ENCODE measurements around the gene IGSF11. TPM values are rescaled to one million over a fixed set of nuclear protein-coding genes. Genes with fewer than 3 reads are reported as not detected.

IGSF11 gene
- total RNA-seq, 1 donor from 2014 or later, result 2.7 TPM

DNA sequence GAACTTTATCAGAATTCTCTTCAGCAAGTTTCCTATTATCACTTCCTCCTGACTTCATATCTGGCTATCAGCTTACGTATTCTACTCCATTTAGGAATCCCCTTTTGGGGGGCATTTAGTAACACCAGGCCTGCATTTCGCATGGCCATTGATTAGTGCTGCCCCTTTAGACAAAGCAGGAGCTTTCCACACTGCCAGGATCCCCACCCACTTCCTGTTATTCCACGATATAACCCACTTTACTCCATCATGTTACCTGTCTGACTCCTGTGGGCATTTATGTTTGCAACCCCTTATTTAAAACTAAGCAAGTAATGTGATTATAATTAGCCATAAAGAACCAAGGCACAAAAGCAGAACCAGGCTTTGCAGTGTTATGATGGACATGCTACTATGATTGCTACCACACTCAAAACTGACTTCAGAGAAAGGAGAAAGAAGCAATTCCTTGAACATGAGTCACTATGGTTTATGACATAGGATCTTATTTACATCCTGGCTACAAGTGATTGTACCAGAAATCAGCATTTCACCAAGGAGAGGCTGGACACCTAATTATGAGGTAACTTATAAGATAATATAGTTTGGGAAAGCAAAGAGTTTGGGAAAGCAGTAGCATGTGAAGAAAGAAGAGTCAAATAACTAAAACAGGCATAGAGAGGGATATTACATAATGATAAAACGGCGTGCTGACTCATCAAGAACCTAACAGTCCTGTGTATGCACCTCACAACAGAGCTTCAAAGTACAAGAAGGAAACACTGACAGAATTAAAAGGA is 96.3 kb downstream of the IGSF11 start:
- Histone ChIP-seq H4K20me1 (ENCODE audit: low read depth) (no peaks in the 10 kb centered on the region), H3K27me3 (no peaks in the 10 kb centered on the region), H3K27ac (no peak overlapping the region), H2AFZ (replicated peaks) (no peak overlapping the region), H3K79me2 (ENCODE audit: low read depth) (no peaks in the 10 kb centered on the region), H3K4me1 (peaks cover 13% of the 10 kb centered on the region), H3K36me3 (no peaks in the 10 kb centered on the region), H3K9me3 (ENCODE audit: low read depth) (no peaks in the 10 kb centered on the region), H3K4me3 (no peak overlapping the region), H3K9ac (no peak overlapping the region), H3K4me2 (no peak overlapping the region), H3F3A (ENCODE audit: low read depth) (no peaks in the 10 kb centered on the region)
- Mint-ChIP-seq H3K27ac (no peak overlapping the region), H3K9me3 (no peaks in the 10 kb centered on the region), H3K36me3 (no peaks in the 10 kb centered on the region), H3K4me3 (no peak overlapping the region), H3K27me3 (ENCODE audit: insufficient read depth, low read depth) (no peaks in the 10 kb centered on the region), H3K4me1 (peaks cover 3% of the 10 kb centered on the region)
- TF ChIP-seq EZH2phosphoT487 (IDR thresholded peaks at IDR 0.05) (no peak), EZH2 (IDR thresholded peaks at IDR 0.05) (no peak)
- TF ChIP-seq, protein P1, sequence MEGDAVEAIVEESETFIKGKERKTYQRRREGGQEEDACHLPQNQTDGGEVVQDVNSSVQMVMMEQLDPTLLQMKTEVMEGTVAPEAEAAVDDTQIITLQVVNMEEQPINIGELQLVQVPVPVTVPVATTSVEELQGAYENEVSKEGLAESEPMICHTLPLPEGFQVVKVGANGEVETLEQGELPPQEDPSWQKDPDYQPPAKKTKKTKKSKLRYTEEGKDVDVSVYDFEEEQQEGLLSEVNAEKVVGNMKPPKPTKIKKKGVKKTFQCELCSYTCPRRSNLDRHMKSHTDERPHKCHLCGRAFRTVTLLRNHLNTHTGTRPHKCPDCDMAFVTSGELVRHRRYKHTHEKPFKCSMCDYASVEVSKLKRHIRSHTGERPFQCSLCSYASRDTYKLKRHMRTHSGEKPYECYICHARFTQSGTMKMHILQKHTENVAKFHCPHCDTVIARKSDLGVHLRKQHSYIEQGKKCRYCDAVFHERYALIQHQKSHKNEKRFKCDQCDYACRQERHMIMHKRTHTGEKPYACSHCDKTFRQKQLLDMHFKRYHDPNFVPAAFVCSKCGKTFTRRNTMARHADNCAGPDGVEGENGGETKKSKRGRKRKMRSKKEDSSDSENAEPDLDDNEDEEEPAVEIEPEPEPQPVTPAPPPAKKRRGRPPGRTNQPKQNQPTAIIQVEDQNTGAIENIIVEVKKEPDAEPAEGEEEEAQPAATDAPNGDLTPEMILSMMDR (IDR thresholded peaks at IDR 0.05), result no peak
- DNase-seq (ENCODE audit: low spot score), result no peak

DNA sequence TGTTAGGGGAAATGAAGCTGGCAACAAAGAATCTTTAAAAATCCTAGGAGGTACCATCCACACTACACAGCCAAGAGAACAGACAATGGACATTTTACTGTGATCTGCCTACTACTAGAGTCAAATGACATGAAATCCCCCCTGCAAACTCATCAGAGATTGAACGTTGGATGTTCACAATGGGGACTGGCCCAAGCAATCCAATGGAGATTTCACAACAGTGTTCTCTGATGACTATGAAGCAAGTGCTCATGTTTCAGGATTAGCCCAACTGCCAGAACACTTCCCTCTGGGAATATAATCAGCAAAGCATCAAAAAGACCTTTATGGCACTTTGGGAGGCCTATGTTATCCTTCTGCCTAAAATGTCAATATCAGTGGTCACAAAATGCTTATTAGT is 97.8 kb downstream of the IGSF11 start:
- TF ChIP-seq, protein P1 (IDR thresholded peaks at IDR 0.05), result no peak
- TF ChIP-seq EZH2phosphoT487 (IDR thresholded peaks at IDR 0.05), result no peak
- no peak for TF ChIP-seq EZH2 (IDR thresholded peaks at IDR 0.05)
- H2AFZ ChIP-seq (replicated peaks), result no peak overlapping the region
- H3K36me3 Mint-ChIP-seq, result no peaks in the 10 kb centered on the region
- peaks cover 5% of the 10 kb centered on the region for H3K4me1 ChIP-seq
- H3K9me3 Mint-ChIP-seq, result no peaks in the 10 kb centered on the region
- DNase-seq (ENCODE audit: low spot score), result no peak
- no peaks in the 10 kb centered on the region for H3K27me3 ChIP-seq
- H3K4me1 Mint-ChIP-seq, result no peaks in the 10 kb centered on the region
- H3K4me3 ChIP-seq, result no peak overlapping the region
- no peaks in the 10 kb centered on the region for H3F3A ChIP-seq (ENCODE audit: low read depth)
- no peaks in the 10 kb centered on the region for H3K36me3 ChIP-seq
- no peaks in the 10 kb centered on the region for H4K20me1 ChIP-seq (ENCODE audit: low read depth)
- no peaks in the 10 kb centered on the region for H3K27me3 Mint-ChIP-seq (ENCODE audit: insufficient read depth, low read depth)
- no peaks in the 10 kb centered on the region for H3K79me2 ChIP-seq (ENCODE audit: low read depth)
- H3K4me3 Mint-ChIP-seq, result no peak overlapping the region
- no peak overlapping the region for H3K27ac Mint-ChIP-seq
- no peak overlapping the region for H3K4me2 ChIP-seq
- H3K27ac ChIP-seq, result no peak overlapping the region
- H3K9ac ChIP-seq, result no peak overlapping the region
- H3K9me3 ChIP-seq (ENCODE audit: low read depth), result no peaks in the 10 kb centered on the region

DNA sequence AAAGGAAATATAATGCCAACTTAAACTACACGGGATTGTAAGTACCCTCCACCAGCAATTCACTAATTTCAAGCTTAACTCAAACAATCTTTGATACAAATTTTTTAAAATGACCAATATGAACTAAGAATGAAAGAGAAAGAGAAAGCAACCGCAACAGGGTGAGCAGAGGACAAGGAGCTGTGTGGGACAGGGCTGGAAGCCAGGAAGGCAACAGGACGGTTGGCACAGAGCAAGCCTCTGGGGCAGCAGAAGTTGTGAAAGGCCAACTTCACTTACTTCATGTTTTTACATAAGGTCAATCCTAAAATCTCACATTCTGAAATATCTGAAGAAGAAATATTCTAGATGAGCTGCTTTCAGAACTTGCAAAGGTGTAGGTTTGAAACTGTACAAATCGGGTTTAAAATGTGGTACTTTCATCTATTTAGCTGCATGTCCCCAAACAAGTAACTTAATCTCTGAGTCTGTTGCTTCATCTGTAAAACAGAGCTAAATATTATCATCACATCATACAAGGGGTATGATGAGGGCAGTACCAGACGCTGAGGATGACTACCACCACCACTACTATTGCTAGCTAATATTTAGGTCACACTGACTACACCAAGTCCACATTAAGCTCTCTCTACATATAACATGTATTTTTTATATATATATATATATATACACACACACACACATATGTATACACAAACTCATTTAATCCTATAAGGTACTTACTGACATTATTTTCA is 101.7 kb downstream of the IGSF11 start:
- no peak for DNase-seq (ENCODE audit: low spot score)
- H3K27ac Mint-ChIP-seq, result no peak overlapping the region
- no peak overlapping the region for H3K4me3 ChIP-seq
- H3K9ac ChIP-seq, result no peak overlapping the region
- no peak overlapping the region for H2AFZ ChIP-seq (replicated peaks)
- no peaks in the 10 kb centered on the region for H3K36me3 Mint-ChIP-seq
- no peaks in the 10 kb centered on the region for H4K20me1 ChIP-seq (ENCODE audit: low read depth)
- no peaks in the 10 kb centered on the region for H3K27me3 ChIP-seq
- no peaks in the 10 kb centered on the region for H3F3A ChIP-seq (ENCODE audit: low read depth)
- no peaks in the 10 kb centered on the region for H3K9me3 Mint-ChIP-seq
- H3K79me2 ChIP-seq (ENCODE audit: low read depth), result no peaks in the 10 kb centered on the region
- H3K4me3 Mint-ChIP-seq, result no peak overlapping the region
- no peak overlapping the region for H3K27ac ChIP-seq
- no peak for TF ChIP-seq EZH2 (IDR thresholded peaks at IDR 0.05)
- TF ChIP-seq, protein P1 (IDR thresholded peaks at IDR 0.05), result no peak
- no peak for TF ChIP-seq EZH2phosphoT487 (IDR thresholded peaks at IDR 0.05)
- H3K36me3 ChIP-seq, result no peaks in the 10 kb centered on the region
- H3K4me1 ChIP-seq, result peaks cover 5% of the 10 kb centered on the region
- no peaks in the 10 kb centered on the region for H3K9me3 ChIP-seq (ENCODE audit: low read depth)
- no peaks in the 10 kb centered on the region for H3K4me1 Mint-ChIP-seq
- H3K27me3 Mint-ChIP-seq (ENCODE audit: insufficient read depth, low read depth), result no peaks in the 10 kb centered on the region
- H3K4me2 ChIP-seq, result no peak overlapping the region
